IMR-90 (cell line): ENCODE results near the gene CACNA1D.

Experiments used
- POLR2A ChIP-seq: IDR thresholded peaks from 2 replicates; pipeline ENCODE4 v1.6.1; 2012; ENCODE audit warnings: mild to moderate bottlenecking, low read depth, low read length
- TF ChIP-seq, protein P1 (sequence below): conservative IDR thresholded peaks from 2 replicates; pipeline ENCODE4 v1.5.1; 2012; ENCODE audit warnings: mild to moderate bottlenecking, low read depth, low read length, improper control_type of control experiment
- TF ChIP-seq, protein P2 (sequence below): fragments of 150-350 bp; IDR thresholded peaks from 2 replicates; pipeline ENCODE4 v1.6.1; 2017; ENCODE audit warnings: mild to moderate bottlenecking, antibody characterized with exemption, low read length, low read depth

- TF ChIP-seq, protein P1, sequence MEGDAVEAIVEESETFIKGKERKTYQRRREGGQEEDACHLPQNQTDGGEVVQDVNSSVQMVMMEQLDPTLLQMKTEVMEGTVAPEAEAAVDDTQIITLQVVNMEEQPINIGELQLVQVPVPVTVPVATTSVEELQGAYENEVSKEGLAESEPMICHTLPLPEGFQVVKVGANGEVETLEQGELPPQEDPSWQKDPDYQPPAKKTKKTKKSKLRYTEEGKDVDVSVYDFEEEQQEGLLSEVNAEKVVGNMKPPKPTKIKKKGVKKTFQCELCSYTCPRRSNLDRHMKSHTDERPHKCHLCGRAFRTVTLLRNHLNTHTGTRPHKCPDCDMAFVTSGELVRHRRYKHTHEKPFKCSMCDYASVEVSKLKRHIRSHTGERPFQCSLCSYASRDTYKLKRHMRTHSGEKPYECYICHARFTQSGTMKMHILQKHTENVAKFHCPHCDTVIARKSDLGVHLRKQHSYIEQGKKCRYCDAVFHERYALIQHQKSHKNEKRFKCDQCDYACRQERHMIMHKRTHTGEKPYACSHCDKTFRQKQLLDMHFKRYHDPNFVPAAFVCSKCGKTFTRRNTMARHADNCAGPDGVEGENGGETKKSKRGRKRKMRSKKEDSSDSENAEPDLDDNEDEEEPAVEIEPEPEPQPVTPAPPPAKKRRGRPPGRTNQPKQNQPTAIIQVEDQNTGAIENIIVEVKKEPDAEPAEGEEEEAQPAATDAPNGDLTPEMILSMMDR = no peak
- TF ChIP-seq, protein P2, sequence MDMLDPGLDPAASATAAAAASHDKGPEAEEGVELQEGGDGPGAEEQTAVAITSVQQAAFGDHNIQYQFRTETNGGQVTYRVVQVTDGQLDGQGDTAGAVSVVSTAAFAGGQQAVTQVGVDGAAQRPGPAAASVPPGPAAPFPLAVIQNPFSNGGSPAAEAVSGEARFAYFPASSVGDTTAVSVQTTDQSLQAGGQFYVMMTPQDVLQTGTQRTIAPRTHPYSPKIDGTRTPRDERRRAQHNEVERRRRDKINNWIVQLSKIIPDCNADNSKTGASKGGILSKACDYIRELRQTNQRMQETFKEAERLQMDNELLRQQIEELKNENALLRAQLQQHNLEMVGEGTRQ = no peak
- TF ChIP-seq POLR2A = no peak
Observed at GRCh38 chr3:53657651-53658050, 163.2 kb downstream of the CACNA1D start.
